ENCODE measurements around the gene ZNF132.

GRCh38 chr19:58483776-58484175 lies 43.8 kb upstream of the ZNF132 start:
- TF ChIP-seq CTCF (IDR thresholded peaks at IDR 0.05) (no peak), POLR2A (IDR thresholded peaks at IDR 0.05) (no peak), EP300 (IDR thresholded peaks at IDR 0.05) (no peak)

All from upper lobe of left lung (tissue), 4 donors.